Activated CD4-positive, CD25-positive, alpha-beta regulatory T cell (primary cell): ENCODE results near the gene SCAPER.

Experiments used
- DNase-seq, 4 experiments: peaks; one replicate each; lab custom pipeline; 2025; lab: John Stamatoyannopoulos, UW

Gene SCAPER

GRCh38 chr15:76401285-76401684, 503.9 kb downstream of the SCAPER start:
- no peak for DNase-seq

- DNase-seq, result no peak
These were observed 506.6 kb downstream of the SCAPER start for GRCh38 chr15:76398317-76399104.

GRCh38 chr15:76393614-76394013, 511.5 kb downstream of the SCAPER start:
- DNase-seq, result no peak

- no peak for DNase-seq
These were observed 513.3 kb downstream of the SCAPER start for GRCh38 chr15:76391847-76392246.

GRCh38 chr15:76391309-76391708, 513.8 kb downstream of the SCAPER start:
- no peak for DNase-seq

GRCh38 chr15:76390571-76390970, 514.6 kb downstream of the SCAPER start:
- DNase-seq, result no peak

- no peak for DNase-seq
These were observed 518.2 kb downstream of the SCAPER start for GRCh38 chr15:76386926-76387325.

- no peak for DNase-seq
These were observed 519.0 kb downstream of the SCAPER start for GRCh38 chr15:76386178-76386577.

- no peak for DNase-seq
These were observed 520.7 kb downstream of the SCAPER start for GRCh38 chr15:76384409-76384808.

GRCh38 chr15:76382987-76383728, 522.0 kb downstream of the SCAPER start:
- no peak for DNase-seq

- no peak for DNase-seq
These were observed 523.8 kb downstream of the SCAPER start for GRCh38 chr15:76381366-76381765.

- no peak for DNase-seq
These were observed 524.9 kb downstream of the SCAPER start for GRCh38 chr15:76380249-76380648.

GRCh38 chr15:76378691-76379090, 526.4 kb downstream of the SCAPER start:
- no peak for DNase-seq

- no peak for DNase-seq
These were observed 527.4 kb downstream of the SCAPER start for GRCh38 chr15:76377751-76378150.

- DNase-seq, result no peak
These were observed 527.9 kb downstream of the SCAPER start for GRCh38 chr15:76377217-76377616.

- DNase-seq, result no peak
These were observed 528.3 kb downstream of the SCAPER start for GRCh38 chr15:76376816-76377215.

- no peak for DNase-seq
These were observed 529.1 kb downstream of the SCAPER start for GRCh38 chr15:76376029-76376428.

GRCh38 chr15:76368122-76368621, 537.0 kb downstream of the SCAPER start:
- DNase-seq, result no peak

GRCh38 chr15:76366714-76367113, 538.4 kb downstream of the SCAPER start:
- no peak for DNase-seq

GRCh38 chr15:76363251-76363650, 541.9 kb downstream of the SCAPER start:
- DNase-seq, result no peak

- DNase-seq, result no peak
These were observed 544.7 kb downstream of the SCAPER start for GRCh38 chr15:76360416-76360815.

- DNase-seq, result no peak
These were observed 546.0 kb downstream of the SCAPER start for GRCh38 chr15:76359152-76359551.

- no peak for DNase-seq
These were observed 546.7 kb downstream of the SCAPER start for GRCh38 chr15:76358453-76358852.
